ENCODE data around the gene NLGN1. TPM values are rescaled to one million over a fixed set of nuclear protein-coding genes. Genes with fewer than 3 reads are reported as not detected.
A peak's percentile ranks its signal among the peaks of the same experiment; 100 is the strongest.

NLGN1 gene
- total and polyA plus RNA-seq, 9 of the 15 experiments (the other 6 are each of a cell fraction or from before 2014, with no cell fraction given) = under 0.01 to 0.01 TPM; not detected in 7

DNA sequence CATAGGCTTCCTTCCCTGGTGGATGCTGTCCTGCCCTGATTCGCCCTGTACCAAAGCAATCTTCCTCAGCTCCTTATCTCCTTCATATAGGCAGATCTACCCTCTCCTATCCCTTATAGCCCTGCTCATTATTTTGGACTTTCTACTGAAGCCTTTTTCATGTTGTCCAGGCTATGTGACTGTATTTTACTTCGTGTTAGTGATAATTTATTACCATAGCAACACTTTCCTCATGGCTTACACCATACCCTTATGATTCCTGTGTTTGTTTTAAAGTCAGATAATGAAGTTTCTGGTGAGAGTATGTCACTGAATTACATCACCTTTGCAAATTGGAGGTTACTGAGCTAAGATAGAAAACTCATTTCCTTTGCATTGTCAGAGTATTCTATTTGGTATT, 352.6 kb downstream of the NLGN1 start (continued):
- TF ChIP-seq, protein P1, sequence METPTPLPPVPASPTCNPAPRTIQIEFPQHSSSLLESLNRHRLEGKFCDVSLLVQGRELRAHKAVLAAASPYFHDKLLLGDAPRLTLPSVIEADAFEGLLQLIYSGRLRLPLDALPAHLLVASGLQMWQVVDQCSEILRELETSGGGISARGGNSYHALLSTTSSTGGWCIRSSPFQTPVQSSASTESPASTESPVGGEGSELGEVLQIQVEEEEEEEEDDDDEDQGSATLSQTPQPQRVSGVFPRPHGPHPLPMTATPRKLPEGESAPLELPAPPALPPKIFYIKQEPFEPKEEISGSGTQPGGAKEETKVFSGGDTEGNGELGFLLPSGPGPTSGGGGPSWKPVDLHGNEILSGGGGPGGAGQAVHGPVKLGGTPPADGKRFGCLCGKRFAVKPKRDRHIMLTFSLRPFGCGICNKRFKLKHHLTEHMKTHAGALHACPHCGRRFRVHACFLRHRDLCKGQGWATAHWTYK (CRISPR knock-in tag; IDR thresholded peaks at IDR 0.05) = no peak
- TF ChIP-seq CEBPG (CRISPR knock-in tag; IDR thresholded peaks at IDR 0.05) (no peak), CEBPG (tag; conservative IDR thresholded peaks at IDR 0.05 in 1 of 2, IDR thresholded peaks at IDR 0.05 in 1 of 2) (peak; percentile 48 to 83; a peak in 2 of 4 replicates), ZNF695 (CRISPR knock-in tag; IDR thresholded peaks at IDR 0.05) (no peak), FOXK2 (conservative IDR thresholded peaks at IDR 0.05 in 1 of 2, IDR thresholded peaks at IDR 0.05 in 1 of 2; ENCODE audit: low read depth in 2 of 2) (no peak), TGIF2 (CRISPR knock-in tag; IDR thresholded peaks at IDR 0.05) (no peak), ZNF384 (IDR thresholded peaks at IDR 0.05; ENCODE audit: low read depth, low read length) (no peak), ILK (tag; IDR thresholded peaks at IDR 0.05; ENCODE audit: borderline replicate concordance, low read depth) (no peak), HNRNPK (IDR thresholded peaks at IDR 0.05; ENCODE audit: low read depth, low read length, poor library complexity, severe bottlenecking) (no peak), MTA1 (IDR thresholded peaks at IDR 0.05; ENCODE audit: borderline replicate concordance) (no peak), ZNF174 (CRISPR knock-in tag; IDR thresholded peaks at IDR 0.05) (no peak), PCBP1 (IDR thresholded peaks at IDR 0.05; ENCODE audit: low read depth, low read length, poor library complexity, severe bottlenecking) (no peak), FOXJ2 (tag; IDR thresholded peaks at IDR 0.05) (peak; percentile 70; the same call in 1 of the 2 replicates)
- TF ChIP-seq, protein P2, sequence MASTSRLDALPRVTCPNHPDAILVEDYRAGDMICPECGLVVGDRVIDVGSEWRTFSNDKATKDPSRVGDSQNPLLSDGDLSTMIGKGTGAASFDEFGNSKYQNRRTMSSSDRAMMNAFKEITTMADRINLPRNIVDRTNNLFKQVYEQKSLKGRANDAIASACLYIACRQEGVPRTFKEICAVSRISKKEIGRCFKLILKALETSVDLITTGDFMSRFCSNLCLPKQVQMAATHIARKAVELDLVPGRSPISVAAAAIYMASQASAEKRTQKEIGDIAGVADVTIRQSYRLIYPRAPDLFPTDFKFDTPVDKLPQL (IDR thresholded peaks at IDR 0.05; ENCODE audit: extremely low read depth, insufficient read length) = no peak
